ENCODE measurements around the gene CNN1.
"Not testable (repeated sequence)": the region's sequence is repeated elsewhere in the genome, so short reads cannot be mapped to it uniquely, and the experiment has no call there.

CNN1 gene

DNA sequence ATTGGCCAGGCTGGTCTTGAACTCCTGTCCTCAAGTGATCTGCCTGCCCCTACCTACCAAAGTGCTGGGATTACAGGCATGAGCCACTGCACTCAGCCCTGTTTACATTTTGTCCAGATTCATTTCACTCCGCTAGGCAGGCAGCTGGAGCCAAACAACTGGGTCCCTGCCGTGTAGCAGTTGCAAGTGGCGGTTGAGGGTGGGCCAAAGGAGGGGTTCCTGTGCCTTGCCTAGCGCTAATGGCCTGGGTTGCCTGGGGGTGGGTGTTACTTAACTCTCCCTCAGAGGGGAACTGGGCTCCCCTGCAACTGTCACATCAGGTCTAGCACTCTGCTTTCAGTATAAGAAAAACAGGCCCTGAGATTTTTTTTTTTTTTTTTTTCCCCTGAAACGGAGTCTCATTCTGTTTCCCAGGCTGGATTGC, 31.4 kb downstream of the CNN1 start:
- DNase-seq, result no peak

DNA sequence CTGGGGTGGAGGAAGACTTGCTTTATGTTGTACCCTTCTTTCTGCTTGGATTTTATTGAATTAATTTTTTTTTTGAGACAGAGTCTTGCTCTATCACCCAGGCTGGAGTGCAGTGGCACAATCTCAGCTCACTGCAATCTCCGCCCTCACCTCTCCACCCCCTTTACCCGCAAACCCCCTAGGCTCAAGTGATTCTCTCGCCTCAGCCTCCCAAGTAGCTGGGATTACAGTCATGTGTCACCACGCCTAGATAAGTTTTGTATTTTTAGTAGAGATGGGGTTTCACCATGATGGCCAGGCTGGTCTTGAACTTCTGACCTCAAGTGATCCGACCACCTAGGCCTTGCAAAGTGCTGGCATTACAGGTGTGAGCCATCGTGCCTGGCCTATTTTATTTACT, 34.7 kb downstream of the CNN1 start:
- not testable (repeated sequence) for DNase-seq

DNA sequence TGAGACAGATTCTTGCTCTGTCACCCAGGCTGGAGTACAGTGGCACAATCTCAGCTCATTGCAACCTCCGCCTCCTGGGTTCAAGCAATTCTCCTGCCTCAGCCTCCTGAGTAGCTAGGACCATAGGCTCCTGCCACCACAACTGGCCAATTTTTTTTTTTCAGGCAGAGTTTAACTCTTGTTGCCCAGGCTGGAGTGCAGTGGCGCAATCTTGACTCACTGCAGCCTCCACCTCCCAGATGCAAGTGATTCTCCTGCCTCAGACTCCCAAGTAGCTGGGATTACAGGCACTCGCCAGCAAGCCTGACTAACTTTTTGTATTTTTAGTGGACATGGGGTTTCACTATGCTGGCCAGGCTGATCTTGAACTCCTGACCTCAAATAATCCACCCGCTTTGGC, 35.1 kb downstream of the CNN1 start:
- not testable (repeated sequence) for DNase-seq

DNA sequence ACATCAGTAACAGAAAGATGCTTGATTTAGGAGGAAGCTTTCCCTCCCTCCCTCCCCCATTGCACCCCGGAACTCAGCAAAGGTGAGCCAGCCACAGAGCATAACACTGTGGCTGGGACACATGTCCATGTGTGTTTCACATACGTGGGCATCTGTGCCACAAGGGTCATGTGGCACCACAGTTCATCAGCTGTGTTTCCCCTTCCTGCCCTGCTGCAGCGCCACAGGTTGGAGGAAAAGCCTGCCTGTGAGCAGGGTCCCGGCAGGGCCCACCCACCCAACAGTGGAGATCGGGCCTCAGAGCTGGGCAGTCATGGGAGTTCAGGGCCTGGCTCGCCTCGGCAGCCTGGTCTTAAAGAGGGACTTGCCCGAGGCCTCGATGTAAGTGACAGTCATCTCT, 36.0 kb downstream of the CNN1 start:
- no peak for DNase-seq

DNA sequence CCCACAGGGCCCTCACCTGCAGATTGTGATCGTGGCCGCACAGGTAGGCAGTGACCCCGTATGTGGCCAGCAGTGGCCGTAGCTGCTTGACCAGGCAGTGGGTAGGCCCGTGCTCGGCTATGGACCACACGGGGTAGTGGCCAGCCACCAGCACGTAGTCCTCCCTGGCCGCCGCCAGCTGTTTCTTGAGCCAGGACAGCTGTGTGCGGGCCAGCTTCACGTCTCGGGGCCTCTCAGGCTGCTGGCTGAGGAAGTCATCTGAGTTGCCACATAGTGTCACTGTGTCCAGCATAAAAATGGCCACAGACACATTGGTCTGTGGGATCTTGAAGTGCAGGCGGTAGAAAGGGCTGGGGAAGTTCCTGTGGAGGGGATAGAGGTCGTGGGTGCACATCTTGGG, 37.6 kb downstream of the CNN1 start:
- no peak for DNase-seq

DNA sequence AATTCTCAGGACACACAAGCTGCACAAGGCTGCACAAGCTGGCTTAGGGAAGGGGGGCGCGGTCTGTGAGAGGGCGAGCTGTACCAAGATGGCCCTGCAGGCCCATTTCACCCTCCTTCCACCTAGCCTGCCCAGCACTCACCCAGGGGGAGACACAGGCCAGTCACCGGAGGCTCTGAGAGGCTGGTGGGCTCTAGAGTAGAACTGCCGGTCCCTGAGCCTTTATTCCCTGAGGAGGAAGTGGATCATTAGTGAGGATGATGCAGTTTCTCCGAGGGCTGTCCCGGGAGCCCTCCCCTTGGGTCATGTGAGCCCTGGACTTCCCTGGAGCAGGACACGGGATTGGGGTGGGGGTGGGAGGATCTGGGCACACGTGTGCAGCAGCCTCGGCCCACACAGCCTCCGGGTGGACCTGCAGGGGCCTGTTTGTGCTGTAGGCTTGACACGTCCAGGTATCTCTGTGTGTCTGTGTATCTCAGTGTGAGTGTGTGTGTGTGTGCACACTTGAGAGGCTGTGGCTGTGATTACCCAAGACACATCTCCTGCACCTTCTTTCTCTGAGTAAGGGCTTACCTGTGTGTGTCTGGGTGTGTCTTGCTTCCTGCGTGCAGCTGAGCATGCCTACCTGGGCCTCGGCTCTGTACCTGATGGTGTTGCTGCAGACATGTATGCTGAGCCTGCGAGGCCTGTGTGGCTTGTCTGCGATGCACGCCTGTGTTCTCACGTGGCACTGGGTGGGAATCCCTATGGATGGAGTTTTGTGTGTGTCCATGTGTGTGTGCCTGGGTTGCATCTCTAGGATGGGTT, 39.0 kb downstream of the CNN1 start, which contains the start of gene ACP5:
Gene ACP5 (minus strand): TSS at position 195 of the 807 bp plus-strand sequence. CDS start 328 bp downstream, outside the sequence.
- DNase-seq, result no peak

DNA sequence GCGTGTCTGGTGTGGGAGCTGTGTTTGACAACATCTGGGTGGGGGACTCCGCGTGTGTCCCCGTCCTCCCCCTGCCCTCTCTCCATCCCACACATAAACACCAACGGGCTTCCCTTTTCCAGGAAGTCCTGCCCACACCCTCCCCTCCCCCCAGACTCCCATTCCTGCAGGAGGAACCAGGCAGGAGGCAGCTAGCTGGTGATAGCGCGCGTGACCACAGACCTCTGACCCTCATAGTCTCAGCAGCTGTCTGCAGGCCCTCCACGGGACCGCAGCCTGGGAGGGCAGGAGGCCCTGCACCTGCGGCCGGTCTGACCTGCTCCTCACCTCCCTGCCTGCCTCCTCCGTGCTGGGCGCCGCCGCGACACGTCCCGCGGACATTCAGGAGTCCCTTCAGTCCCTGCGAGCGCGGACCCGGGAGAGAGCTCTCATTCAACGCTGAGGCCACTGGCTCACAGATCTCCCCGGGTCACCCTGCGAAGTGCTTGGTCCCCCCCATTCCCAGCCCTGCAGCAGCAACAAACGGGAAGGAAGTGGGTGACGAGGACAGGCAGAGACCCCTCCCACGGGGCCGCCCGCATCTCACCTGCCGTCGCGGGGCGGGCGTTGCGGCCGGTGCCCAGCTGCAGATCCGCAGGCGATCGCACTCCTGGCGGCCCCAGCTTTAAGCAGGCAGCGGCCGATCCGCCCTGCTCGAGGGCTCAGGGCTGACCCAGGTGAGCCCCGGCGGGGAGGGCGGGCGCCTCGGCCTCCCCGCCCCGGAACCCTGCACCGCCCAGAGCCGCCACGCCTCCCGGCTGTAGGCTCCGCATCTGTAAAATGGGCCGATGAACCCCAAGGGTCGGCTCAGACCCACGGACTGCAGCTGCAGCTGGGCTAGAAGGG, 39.8 kb downstream of the CNN1 start:
- no peak for DNase-seq

DNA sequence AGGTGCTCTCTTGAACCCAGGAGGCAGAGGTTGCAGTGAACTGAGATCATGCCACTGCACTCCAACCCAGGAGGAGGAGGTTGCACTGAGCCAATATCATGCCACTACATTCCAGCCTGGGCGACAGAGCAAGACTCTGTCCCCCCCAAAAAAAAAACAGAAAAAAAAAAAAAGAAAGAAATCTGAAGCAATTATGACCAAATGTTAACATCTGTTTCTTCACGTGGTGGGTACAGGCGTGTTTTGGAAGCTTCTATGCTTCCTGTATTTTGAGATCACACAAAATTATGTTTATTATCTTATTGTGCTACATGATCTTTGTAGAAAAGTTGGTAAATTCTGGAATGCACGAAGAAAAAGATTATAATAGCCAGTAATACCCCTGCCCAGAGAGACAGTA, 41.5 kb downstream of the CNN1 start:
- no peak for DNase-seq

DNA sequence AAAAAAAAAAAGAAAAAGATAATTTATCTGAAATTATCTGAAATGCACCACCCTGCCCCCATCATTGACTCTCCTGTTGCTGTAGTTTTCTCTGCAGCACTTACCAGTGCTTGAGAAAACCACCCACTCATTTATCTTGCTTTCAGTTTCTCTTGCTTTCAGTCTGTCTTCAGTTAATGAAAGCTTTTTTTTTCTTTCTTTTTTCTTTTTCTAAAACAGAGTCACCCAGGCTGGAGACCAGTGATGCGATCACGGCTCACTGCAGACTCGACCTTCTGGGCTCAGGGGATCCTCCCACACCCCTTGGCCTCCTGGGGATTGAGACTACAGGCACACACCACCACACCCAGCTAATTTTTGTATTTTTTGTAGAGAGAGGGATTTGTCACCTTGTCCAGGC, 43.1 kb downstream of the CNN1 start:
- DNase-seq, result no peak

DNA sequence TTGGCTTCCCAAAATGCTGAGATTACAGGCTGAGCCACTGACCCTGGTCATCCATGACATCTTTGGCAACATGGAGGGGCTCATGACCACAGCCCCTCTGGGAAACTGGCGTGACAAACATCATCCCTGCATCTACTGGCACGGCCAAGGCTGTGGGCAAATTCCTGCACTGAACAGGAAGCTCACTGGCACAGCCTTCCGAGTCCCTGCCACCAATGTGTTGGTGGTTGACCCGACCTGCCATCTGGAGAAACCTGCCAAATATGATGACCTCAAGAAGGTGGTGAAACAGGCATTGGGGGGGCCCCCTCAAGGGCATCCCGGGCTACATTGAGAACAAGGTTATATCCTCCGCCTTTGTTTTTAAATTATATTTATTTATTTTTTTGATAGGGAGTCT, 47.7 kb downstream of the CNN1 start:
- DNase-seq, result no peak

DNA sequence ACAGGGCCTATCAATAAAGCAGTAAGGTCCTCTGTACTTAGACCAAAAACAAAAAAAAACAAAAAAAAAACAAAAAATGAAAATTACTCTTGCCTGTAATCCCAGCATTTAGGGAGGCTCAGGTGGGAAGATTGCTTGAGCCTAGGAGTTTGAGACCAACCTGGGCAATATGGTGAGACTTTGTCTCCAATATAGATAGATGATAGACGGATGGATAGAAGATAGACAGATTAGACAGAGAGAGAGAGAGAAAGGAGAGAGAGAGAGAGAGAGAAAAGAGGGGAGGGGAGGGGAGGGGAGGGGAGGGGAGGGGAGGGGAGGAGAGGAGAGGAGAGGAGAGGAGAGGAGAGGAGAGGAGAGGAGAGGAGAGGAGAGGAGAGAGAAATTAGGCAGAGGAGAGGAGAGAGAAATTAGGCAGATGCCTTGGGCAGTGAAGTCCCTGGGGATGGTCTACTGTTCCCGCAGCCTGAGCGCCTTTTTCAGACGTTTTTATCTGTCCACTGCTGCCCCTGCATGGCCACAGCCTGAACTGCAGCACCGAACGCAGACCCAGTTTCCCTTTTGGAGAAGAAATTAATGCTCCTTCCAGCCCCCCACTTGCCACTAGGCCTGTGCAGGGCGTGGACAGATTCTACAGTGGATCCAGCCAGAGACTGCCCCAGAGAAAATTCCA, 48.8 kb downstream of the CNN1 start:
- DNase-seq, result peak; percentile 87

DNA sequence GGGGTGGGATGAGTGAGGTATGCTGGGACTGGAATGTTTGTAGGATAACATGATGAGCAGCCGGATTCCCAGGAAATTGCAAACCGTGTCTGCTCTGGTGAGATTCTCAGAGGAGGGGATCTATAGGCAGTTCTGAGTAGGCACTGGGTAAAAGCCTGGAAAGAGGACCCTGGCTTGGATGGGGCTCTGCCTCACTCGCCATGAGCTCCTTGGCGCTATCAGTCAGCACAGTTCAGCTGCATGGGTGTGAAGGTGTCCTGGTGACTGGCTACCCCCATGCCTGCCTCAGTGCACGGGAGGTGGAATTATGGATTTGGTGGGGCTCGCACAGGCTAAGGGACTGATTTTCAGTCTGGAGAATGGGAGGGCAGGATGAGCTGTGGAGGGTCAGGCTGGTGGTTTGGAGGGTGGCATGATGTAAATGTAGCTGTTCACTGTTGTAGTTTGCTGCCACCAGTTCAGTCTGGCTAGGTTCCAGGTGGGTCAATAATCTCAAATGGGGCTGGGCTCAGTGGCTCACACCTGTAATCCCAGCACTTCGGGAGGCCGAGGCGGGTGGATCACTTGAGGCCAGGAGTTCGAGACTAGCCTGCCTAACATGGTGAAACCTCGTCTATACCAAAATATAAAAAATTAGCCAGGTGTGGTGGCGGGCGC, 49.5 kb downstream of the CNN1 start:
- DNase-seq, result no peak

DNA sequence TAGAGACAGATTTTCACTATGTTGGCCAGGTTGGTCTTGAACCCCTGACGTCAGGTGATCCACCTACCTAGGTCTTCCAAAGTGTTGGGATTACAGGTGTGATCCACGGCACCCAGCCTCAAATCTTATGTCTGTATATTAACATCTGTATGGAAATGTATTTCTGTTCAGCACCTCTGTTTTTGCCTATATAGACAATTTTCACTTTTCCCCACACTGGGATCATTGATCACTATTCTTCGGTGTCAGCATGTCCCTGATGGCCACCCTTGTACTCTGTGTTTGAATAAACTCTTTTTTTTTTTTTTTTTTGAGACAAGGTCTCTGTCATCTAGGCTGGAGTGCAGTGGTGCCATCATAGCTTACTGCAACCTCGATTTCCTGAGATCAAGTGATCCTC, 55.4 kb downstream of the CNN1 start:
- no peak for DNase-seq

DNA sequence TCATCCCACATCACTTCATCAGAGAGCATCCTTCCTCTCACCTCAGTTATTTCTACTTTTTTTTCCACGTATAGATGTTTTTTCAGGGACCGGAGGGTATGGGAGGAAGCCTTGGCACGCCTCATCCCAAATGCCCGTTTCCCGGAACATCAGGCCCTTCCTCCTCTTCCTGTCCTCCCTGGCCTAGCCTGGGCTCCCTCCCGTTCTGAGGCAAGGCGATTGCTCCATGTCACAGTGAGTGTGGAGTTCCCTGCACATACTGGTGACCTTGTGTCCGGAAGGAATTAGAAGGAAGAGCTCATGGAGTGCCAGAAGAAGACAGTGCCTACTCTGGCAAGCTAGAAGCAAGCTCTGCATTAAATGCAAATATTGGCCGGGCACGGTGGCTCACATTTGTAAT, 57.5 kb downstream of the CNN1 start:
- no peak for DNase-seq

DNA sequence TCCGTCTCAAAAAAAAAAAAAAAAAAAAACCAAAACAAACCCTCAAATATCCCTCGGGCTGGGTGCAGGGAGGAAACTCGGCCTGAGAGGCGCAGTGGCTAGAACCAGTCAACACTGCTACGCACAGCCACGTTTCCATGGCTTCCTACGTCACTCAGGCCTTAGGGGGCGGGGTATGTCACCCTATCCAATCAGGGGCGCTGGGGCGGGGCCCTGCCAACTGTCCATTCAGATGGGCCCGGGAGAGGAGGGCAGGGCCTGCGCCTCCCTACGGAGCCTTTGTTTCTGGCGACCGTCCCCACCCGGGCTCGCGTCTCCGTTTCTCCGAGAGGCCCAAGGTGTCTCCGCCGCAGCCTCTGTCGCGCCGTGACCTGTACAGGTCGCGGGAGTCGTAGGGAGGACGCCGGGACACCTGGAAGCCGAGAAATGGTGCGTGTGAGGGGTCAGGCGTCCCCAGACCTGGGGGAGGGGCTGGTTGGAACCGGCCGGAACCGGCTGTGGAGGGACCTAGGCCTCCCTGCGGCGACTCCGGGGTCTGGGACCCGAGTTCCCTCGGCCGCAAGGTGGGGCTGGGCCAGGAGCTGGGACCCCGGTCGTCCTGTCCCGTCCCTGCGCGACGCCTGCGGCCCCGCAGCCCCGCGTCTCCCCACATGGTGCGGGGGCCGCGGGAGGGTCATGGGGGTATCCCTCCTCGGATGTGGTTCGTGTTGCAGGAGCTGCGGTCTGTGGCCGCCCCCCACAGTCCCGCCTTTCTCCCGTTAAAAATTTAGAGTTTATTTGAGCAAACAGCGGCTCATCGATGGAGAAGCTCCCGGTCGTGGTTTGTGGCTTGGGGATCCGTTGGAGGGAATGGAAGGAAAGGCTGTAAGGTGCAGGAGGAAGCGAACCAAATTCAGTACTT, 58.8 kb downstream of the CNN1 start, which contains the start of gene ZNF627:
Gene ZNF627 (plus strand): TSS at position 282 of the 901 bp plus-strand sequence. CDS start 145 bp downstream, at position 427.
- peak; percentile 99 for DNase-seq

DNA sequence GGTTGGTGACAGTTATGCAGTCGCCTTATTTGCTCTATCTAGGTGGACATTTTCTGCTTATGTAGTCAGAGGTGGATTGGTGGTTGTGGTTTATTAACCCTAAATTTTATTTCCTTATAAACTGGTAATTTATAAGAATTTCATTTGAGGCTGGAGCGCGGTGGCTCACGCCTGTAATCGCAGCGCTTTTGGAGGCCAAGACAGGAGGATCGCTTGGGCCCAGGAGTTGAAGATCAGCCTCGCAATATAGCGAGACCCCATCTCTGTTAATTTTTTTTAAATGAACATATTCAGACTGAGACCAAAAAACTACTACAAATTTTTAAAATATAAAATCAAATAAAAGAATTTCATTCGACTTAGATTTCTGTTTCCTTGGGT, 59.4 kb downstream of the CNN1 start:
- DNase-seq, result no peak

DNA sequence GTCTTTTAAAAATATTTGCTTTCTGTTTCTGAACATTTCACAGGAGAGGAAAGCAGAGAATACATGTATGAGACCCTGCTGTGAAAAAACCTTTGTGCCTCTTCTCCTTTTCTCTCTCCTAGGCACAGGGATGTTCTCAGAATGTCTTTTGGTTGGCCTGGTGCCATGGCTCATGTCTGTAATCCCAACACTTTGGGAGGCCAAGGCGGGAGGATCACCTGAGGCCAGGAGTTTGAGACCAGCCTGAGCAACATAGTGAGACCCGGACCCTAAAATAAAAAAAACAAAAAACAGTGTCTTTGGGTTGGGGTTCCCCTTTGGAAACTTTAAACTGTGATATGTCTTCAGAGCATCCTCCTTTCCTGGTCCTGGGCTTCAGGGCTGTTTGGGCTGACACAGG, 60.1 kb downstream of the CNN1 start:
- DNase-seq, result no peak

DNA sequence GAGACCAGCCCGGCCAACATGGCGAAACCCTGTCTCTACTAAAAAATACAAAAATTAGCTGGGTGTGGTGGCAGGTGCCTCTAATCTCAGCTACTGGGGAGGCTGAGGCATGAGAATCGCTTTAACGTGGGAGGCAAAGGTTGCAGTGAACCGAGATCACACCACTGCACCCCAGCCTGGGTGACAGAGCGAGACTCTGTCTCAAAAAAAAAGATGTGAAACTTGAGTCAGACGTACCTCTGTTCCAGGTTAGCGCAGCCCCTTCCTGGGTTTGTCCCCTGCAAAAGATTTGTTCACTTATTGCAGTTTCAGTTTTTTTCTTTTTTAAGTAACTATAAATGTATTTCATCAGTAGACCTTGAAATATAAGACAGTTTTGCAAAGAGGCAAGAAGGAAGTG, 61.1 kb downstream of the CNN1 start:
- DNase-seq, result not testable (repeated sequence)
